HG03025 (cell line): Measurements from ENCODE around the gene SAMD11.
"Not testable (repeated sequence)": the region's sequence is repeated elsewhere in the genome, so short reads cannot be mapped to it uniquely, and the experiment has no call there.

Experiments used
- ATAC-seq: cut with Tn5 transposase; IDR thresholded peaks from one replicate; pipeline ENCODE4 v1.9.1; 2021; ENCODE audit warnings: mild to moderate bottlenecking, moderate library complexity; ENCODE audit not compliant: unreplicated experiment, low FRiP score

The SAMD11 gene

DNA sequence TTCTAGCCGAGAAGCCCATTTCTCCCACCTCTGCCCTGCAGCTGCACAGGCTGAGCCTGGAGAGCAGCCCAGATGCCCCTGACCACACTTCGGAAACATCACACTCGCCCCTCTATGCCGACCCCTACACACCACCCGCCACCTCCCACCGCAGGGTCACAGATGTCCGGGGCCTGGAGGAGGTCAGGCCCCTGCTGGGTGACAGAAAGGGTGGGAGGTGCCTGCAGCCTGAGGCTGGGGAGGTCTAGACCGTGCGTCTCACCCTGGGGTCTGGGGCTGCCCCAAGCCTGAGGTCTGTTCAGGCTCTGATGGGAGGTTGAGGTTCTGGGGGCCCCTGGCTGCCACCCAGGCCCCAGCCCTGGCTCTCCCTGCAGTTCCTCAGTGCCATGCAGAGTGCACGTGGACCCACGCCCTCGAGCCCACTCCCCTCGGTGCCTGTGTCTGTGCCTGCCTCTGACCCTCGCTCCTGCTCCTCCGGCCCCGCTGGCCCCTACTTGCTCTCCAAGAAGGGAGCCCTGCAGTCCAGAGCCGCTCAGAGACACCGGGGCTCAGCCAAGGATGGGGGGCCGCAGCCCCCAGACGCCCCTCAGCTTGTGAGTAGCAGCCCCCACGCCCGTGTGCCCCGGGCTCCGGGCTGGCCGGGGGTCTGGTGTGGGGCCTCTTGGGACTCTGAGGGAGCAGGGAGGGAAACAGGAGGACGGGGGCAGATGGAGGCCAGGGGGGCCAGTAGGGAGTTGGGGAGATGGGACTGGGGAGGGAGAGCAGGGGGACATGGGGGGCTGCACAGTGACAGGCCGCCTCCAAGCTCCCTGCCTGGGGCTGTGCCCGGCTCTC, 50.0 kb downstream of the SAMD11 start:
- ATAC-seq = no peak

DNA sequence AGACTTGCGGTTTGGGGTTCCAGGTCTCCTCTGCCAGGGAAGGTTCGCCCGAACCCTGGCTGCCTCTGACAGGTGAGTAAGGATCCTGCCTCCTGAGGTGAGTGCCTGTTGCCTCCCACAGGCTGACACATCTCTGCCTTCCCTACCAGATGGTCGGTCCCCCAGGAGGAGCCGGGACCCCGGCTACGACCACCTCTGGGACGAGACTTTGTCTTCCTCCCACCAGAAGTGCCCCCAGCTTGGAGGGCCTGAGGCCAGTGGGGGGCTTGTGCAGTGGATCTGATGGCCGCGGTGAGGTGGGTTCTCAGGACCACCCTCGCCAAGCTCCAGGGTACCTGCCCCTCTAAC, 50.5 kb downstream of the SAMD11 start:
- no peak for ATAC-seq

DNA sequence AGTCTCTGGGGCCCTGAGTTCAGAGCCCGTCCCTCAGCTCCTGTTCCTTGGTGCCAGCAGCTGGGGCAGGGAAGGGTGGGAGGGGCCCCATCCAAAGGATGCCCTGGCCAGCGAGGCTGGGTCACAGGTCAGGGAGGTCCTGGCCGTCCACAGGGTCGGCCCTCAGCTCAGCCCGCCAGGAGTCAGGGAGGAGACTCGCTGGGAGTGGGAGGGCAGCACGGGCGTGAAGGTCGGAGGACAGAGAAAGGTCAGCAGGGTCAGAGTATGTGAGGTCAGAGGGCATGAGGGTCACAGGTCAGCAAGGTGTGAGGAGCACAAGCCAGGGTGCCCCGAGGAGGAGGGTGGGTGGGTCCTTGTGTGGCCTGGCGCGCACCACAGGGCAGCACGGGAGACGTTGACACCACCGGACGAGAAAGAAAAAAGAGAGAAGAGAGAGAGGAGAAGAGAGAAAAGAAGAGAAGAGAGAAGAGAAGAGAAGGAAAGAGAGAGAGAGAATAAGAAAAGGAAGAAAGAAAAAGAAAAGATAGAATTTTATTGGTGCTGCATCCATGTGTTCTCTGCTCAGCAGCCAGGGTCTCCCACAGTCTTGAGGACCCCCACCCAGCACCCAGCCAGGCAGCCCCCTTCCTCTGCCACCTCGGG, 51.1 kb downstream of the SAMD11 start:
- ATAC-seq = no peak

DNA sequence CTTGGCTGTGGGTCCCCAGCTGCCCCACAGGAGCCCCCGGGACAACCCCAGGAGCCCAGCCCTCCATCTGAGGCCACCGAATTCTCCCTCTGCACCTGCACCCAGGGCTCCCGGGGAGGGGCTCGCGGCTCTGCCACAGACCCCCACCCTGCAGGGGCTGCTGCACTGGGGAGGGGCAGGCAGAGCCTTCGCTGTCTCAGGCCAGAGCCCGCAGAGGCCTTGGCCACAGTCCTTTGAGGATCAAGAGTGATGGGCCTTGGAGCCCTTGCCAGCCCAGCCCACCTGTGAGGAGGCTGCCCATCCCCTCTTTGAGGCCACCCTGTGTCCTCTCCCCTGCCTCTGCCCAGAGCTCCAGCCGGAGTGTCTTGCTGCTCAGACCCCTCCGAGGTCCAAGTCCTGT, 51.6 kb downstream of the SAMD11 start:
- no peak for ATAC-seq

DNA sequence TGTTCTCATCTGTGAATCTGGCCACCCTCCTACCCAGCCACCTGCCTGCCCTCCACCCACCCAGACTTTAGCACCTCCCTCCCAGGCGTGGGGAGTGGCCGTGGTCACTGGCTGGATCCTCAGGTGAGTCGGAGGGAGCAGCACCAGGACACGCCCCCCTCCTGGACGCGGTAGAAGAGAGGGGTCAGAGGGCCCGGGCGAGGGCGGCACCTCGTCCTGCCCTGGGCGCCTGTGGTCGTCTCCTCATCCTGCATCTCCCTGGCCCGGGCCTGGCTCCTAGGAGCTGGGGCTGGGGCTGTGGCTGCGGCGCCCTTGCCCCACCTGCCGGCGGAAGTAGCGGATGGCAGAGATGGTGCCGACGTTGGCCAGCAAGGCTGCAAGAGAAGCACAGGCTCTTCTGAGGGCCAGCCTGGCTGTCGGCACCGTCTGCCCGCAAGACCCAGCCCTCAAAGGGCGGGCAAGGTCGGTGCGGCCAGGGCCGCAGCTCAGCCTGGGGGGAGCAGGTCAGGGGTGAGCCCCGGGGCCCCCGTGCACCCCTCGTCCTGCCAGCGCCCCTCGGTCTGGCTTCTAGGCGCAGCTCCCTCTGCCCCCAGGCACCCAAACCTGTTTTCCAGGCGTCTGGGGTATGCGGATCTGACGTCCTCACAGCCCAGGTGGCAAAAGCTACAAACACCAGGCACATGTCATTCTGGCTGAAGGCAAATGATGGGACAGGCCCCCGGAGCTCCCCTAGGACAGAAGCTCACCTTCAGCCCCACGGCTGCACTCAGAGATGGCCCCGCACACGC, 52.4 kb downstream of the SAMD11 start:
- ATAC-seq = no peak

DNA sequence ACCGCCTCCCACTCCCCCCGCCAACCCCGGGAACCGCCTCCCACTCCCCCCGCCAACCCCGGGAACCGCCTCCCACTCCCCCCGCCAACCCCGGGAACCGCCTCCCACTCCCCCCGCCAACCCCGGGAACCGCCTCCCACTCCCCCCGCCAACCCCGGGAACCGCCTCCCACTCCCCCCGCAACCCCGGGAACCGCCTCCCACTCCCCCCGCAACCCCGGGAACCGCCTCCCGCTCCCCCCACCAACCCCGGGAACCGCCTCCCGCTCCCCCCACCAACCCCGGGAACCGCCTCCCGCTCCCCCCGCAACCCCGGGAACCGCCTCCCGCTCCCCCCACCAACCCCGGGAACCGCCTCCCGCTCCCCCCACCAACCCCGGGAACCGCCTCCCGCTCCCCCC, 53.1 kb downstream of the SAMD11 start:
- ATAC-seq = not testable (repeated sequence)

DNA sequence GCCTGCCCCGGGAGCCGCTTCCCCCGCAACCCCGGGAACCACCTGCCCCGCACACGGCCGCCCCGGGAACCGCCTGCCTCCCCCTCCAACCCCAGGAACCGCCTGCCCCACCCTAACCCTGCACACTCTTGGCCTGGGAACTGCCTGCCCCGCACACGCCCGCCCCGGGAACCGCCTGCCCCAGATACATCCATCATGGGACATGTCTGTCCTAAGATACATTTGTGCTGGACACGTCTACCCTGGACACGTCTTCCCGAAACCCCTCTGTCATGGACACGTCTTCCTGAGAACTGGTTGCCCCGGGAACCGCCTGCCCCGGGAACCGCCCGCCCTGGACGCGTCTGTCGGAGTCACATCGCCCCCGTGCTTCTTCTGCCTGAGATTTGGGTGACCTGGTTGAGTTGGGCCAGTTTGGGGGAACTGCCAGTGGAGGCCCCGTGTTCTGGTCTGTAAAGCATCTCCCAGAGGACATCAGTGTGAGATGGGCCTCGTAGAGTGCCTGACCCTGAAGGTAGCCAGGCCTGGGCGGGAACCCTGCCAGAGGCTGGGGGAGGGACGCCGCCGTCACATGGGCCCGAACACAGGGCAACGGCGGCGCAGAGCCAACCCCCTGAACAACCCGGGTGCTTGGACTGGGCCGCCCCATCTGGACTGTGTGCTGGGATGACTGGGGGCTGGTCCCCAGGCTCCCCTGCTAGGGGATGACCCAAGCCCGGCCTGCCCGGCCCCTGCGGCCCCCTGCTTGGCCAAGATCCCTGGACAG, 54.5 kb downstream of the SAMD11 start:
- no peak for ATAC-seq

DNA sequence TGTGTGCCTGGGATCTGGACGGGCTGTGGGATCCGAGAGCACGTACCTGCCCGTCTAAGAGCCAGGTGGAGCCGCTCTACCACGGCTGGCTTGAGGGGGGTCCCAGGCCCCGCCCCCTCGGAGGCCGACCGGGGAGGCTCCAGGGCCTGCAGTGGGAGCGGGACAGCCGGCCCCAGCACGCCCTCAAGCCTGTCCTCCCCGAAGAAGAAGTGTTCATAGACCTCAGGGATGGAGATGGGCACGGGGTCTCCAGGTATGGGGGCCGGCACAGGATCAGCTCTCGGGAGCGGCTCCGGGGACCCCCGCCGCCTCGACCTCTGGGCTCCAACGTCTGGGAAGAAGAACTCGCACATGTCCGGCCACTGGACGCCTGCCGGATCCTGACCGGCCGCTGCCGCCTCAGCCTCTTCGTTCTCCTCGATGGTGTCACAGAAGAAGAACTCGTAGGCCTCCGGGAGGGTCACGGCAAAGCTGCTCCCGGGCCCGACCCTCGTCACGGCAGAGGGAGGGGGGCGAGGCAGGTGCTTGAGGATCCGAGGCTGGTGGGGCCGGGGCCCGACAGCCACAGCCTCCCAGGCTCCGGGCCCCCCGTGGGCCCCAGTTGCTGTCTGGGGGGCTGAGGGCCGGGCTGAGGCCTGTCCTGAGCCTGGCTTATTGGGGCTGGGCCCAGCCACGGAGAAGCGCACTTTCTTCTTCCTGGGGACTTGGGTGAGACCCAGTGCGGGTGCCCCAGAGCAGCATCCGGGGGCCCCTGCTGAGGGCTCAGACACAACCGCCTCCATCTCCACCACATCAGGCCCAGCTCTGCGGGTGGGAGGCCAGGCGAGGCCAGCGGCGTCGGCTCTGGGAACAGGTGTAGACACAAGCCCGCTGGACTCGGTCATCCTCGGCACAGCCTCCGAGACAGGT, 55.4 kb downstream of the SAMD11 start:
- no peak for ATAC-seq

DNA sequence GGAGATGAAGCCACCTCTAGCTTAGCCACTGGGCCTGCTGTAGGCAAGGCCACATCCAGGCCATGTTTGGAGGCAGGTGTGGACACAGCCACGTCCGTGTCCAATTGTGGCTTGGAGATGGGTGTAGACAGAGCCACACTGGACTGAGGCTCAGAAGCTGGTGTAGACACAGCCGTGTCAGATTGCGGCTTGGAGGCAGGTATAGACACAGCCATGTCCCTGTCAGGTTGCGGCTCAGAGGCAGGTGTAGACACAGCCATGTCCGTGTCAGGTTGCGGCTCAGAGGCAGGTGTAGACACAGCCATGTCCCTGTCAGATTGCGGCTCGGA, 56.0 kb downstream of the SAMD11 start:
- no peak for ATAC-seq

DNA sequence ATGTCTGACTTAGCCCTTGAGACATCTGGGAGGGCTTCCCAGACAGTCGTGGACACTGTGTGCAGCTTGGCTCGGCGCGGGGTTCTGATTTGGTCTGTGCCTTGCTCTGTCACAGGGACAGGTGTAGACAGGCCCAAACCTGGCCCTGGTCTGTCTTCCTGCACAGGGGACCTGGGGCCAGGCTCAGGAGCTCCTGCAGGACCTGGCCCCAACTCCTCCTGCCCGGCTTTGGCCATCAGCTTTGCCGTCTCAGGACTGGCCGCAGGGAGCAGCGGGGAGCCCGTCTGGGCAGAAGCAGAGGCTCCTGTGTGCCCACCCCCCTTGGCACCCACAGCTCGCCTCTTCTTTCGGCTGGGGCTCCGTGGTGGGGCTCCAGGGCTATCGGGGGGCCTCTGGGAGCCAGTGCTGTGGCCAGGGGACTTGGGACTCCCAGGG, 56.4 kb downstream of the SAMD11 start:
- no peak for ATAC-seq

DNA sequence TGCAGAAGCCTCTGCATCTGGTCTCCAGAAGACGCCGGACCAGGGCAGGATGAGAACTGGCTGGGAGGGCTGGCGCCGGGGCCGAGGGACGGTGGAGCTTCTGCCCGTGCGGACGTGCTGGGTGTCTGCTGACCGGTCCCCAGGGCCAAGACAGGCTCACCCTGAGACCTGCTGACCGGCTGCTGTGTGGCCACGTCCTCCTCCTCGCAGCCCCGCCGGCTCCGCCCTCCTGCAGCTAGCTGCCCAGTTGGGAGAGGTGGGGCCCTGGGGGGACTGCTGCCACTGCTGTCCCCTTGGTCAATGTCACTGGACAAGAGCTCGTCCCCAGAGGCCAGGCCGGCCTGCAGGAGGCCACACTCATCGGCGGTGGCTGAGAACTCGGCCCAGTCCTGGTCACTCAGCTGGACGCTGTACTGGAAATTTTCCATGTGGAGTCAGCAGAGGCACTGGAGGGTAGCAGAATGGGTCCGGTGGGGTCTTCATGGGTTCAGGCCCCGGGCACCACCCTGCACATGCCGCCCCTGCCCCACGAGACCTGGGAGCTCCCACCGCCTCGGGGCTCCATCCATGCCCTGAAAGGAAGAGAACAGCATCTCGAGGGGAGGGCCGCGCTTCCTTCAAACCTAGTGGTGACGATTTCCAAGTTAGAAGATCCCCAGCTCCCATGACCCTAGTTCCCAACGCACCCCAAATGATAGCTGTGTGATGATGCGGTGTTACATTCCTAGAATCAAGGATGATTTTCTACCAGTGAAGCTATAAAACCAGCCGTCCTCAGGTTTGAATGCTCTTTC, 57.1 kb downstream of the SAMD11 start:
- no peak for ATAC-seq

DNA sequence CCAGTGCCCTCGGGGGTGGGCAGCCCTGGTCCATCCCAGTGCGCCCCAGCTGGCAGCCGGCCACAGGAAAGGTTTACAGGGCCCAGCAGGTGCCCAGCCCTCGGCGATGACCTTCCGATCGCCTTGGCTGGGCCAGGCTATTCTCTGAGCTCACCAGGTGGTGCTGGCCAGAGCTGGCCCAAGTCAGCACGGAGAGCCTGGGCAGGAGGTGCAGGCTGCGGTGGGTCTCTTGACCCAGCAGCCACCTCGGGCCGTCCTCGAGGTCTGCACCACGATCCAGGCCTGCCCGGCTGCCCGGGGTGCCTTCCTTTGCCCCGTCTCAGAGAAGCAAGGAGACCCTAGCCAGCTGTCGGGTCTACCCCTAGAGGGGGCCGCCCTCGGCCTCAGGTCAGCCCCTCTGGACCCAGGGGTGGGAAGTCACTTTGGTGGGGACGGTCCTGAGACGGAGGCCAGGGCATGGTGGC, 57.8 kb downstream of the SAMD11 start:
- no peak for ATAC-seq

DNA sequence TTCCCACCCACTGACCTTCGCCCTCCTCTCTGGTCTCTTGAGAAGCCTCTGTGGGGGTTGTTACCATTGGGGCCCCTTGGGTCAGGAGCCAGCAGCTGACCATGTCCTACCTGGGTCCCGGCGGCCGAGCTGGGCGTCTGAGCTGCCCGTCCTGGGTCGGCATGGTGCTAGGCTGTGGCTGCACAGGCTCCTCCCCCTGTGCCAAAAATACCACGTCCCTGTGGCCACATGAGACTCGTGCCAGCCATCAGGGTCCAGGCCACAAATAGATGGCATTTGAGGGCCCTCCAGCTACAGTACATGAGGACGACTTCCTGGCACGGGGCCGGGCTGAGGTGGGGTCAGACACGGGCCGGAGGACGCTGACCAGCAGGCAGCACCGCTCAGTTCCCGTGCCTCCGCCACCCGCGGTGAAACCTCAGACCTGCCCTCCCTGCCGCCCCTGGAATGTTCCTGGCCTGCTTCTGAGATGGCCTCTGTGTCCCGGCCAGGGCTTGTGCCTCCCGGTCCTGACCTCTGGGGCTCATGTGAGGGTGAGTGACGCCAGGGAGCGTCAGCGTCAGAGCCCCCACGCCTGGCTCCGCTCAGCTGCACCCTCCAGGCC, 58.3 kb downstream of the SAMD11 start, which contains the start of gene PERM1:
Gene PERM1 (minus strand): TSS at position 139 of the 604 bp plus-strand sequence. CDS start 1,064 bp downstream, outside the sequence.
- no peak for ATAC-seq

DNA sequence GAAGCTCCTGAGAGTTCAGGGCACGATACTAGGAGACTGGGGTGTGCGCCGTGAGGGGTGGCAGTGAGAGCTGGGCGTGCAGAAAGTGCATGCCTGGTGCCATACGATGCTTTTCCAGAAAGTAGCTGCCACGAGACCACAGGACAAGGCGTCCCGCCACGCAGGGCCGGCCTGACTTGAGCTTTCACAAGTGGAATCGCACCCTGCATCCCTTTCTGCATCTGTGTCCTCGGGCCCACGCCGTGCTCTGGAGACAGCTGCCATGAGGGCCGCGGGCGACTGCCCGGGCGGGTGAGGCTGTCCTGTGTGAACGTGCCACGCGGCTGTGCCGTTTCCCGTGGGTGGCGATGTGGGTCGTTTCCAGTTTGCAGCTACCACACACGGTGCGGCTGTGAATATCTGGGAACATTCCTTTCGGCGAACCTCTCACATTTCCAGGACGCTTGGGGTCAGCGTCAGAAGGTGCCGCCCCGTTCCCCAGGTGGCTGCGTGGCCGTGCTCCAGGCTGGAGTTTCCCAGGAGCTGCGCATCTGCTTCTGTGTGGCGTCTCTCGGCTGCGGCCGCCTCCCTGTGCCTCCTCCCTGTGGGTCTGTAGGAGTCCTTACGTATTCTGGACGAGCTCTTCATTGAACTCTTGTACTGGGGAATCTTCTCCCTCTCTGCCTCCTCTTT, 59.2 kb downstream of the SAMD11 start:
- no peak for ATAC-seq

DNA sequence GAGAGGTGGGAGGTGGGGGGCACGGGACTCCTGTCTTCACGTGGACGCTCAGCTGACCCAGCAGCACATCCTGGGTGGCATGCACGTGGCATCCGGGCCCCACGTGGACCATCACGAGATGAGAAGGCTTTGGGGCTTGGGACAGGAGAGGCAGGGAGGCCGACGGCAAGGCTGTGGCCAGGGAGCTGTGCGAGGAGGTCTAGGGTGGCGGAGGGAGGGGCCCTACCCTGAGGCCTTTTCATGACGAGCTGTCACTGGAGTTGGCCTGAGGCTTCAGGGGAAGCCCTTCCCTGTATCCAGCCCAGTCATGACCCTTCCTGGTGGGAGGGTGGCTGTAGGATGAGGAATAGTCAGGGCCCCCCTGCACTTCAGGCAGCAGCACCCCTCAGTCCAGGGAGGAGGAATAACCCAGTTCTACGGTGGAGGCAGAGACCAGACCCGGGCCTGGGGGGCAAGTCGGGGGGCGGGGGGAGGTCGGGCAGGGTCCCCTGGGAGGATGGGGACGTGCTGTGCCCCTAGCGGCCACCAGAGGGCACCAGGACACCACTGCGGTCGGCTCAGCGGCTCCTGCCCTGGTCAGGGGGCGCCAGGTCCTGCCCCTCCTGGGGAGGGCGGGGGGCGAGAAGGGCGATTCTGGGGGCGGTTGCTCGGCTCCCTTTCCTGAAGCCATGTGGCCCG, 60.2 kb downstream of the SAMD11 start:
- ATAC-seq = no peak

DNA sequence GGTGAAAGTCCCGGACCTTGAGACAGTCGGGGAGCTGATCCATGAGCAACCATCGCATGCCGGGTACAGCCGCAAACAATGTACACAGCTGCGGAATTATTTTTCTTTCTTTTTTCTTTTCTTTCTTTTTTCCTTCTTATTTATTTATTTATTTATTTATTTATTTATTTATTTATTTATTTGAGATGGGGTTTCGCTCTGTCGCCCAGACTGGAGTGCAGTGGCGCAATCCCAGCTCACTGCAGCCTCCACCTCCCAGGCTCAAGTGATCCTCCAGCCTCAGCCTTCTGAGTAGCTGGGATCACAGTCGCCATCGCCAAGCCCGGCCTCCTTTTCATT, 60.7 kb downstream of the SAMD11 start:
- no peak for ATAC-seq

DNA sequence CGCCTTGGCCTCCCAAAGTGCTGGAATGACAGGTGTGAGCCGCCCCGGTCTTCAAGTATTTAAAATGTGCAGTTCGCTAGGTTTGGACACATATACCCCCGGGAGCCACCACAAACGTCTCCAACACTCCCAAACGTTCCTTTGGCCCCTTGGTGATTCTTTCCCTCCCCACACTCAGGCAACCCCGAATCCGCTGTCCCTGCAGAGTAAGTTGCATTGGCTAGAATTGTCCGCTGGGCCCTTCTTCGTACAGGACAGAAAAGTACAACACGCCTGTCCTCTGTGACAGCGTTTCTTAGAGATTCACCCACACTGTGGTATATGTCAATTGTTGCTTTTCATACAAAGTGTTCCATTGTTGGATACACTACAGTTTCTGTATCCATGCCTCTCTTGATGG, 61.4 kb downstream of the SAMD11 start:
- ATAC-seq = no peak
